Cerebellar cortex (tissue), 1 donor: ENCODE results near the gene TFIP11.

Experiments used
- DNase-seq: peaks from one replicate; pipeline ENCODE4 v3.0.0-alpha.2; 2015; ENCODE audit warnings: low spot score

Gene TFIP11

GRCh38 chr22:26512149-26512793 is at the start of gene TFIP11:
Gene TFIP11, minus strand, starts transcription at chr22:26512473. Its CDS starts 2,201 bp downstream, at chr22:26510272.
- DNase-seq = peak; percentile 95

GRCh38 chr22:26561756-26562417 is 49.6 kb upstream of the TFIP11 start:
- no peak for DNase-seq

- DNase-seq = no peak
Observed at GRCh38 chr22:26559961-26560575, 47.8 kb upstream of the TFIP11 start.

- DNase-seq = no peak
Observed at GRCh38 chr22:26558248-26558895, 46.1 kb upstream of the TFIP11 start.

GRCh38 chr22:26556904-26557303 is 44.6 kb upstream of the TFIP11 start:
- DNase-seq = no peak

- no peak for DNase-seq
Observed at GRCh38 chr22:26555478-26555877, 43.2 kb upstream of the TFIP11 start.

GRCh38 chr22:26554956-26555355 is 42.7 kb upstream of the TFIP11 start:
- DNase-seq = no peak

- DNase-seq = no peak
Observed at GRCh38 chr22:26553056-26553752, 40.9 kb upstream of the TFIP11 start.

- DNase-seq = no peak
Observed at GRCh38 chr22:26552466-26552865, 40.2 kb upstream of the TFIP11 start.

GRCh38 chr22:26551568-26551967 is 39.3 kb upstream of the TFIP11 start:
- no peak for DNase-seq

- DNase-seq = no peak
Observed at GRCh38 chr22:26550498-26551033, 38.3 kb upstream of the TFIP11 start.

- DNase-seq = no peak
Observed at GRCh38 chr22:26549902-26550497, 37.7 kb upstream of the TFIP11 start.

- no peak for DNase-seq
Observed at GRCh38 chr22:26548984-26549383, 36.7 kb upstream of the TFIP11 start.

GRCh38 chr22:26548303-26548702 is 36.0 kb upstream of the TFIP11 start:
- no peak for DNase-seq

GRCh38 chr22:26547837-26548236 is 35.6 kb upstream of the TFIP11 start:
- DNase-seq = no peak

GRCh38 chr22:26547426-26547825 is 35.2 kb upstream of the TFIP11 start:
- no peak for DNase-seq

GRCh38 chr22:26546282-26546681 is 34.0 kb upstream of the TFIP11 start:
- DNase-seq = no peak

- no peak for DNase-seq
Observed at GRCh38 chr22:26545827-26546226, 33.6 kb upstream of the TFIP11 start.

- no peak for DNase-seq
Observed at GRCh38 chr22:26545385-26545784, 33.1 kb upstream of the TFIP11 start.

- DNase-seq = no peak
Observed at GRCh38 chr22:26544489-26544888, 32.2 kb upstream of the TFIP11 start.

- DNase-seq = no peak
Observed at GRCh38 chr22:26542831-26543230, 30.6 kb upstream of the TFIP11 start.
